IPS DF 4.7 (cell line): ENCODE data around the gene CCDC51.
A peak's percentile ranks its signal among the peaks of the same experiment; 100 is the strongest.

Experiments
- DNase-seq: peaks from one replicate; pipeline ENCODE4 v3.0.0-alpha.2; 2013; ENCODE audit warnings: low spot score; ENCODE audit errors: extremely low read depth

The CCDC51 gene

DNA sequence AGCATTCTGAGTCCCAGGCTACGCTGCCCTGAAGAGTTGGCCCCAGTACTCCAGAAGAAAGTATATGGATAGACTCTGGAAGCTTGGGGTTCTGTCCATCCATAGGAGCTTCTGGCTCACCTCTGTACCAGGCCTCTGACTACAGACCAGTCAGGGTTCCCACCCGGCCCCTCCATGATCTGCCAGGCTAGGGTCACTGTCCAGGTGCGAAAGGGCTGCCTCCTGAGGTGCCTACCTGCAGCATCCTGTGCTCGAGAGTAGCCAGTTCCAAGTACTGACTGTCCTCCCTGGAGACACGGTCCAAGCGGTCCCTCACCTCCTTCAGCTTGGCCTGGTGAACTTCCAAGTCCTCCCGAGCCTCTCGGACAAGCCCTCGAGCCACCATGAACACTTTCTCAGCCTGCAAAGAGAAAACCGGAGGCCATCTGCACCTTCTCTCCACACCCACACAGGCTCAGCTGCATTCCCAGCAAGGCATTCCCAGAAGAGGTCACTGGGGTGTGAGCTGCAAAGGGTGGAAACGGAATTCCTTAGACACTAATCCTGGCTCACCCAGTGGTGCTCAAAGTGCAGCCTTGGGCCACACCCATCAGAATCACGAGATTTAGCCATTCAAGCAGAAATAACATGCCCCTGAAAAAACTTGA is 6.3 kb downstream of the CCDC51 start:
- DNase-seq = no peak

DNA sequence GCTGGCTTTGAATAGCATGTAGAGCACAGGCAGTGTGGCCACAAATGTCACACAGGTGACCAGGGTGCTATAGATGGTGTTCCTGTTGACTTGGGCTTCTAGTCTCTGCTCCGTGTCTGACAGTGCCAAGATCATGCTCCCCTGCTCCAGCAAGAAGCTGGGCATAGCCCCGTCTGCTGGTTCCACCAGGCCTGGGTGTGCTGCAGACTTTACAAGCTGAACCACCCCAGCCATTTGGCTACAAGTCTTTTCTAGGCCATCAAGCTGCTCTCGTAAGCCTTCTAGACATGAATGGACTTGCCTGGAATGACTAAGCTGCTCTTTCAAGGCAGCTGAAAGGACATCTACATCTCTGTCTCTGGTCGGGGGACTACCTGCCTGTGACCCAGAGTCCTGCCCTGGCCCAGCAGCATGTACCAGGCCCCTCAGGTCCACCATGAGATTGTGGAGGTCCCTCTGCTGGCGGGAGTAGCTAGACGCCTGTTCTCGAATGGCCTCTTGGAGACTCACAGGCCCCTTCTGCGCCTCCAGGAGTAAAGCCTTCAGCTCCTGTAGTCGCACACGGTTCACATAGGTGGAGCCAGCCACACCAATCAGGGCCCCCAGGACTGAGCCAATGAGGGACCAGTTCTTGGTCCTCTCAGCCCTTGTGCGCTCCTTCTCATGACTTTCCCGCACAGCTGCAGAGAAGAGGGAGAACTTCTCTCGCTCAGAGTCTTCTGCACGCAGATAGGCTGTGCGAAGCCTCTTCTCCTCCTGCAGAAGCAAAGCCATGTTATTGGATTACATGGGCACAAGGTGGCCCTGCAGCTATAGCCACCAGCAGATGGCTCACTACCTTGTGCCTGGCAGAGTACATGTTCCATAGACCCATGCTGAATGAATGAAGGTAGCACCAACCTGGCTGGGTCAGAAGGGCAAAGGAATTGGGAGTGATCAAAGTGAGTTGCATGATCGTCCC is 7.2 kb downstream of the CCDC51 start:
- DNase-seq = no peak

DNA sequence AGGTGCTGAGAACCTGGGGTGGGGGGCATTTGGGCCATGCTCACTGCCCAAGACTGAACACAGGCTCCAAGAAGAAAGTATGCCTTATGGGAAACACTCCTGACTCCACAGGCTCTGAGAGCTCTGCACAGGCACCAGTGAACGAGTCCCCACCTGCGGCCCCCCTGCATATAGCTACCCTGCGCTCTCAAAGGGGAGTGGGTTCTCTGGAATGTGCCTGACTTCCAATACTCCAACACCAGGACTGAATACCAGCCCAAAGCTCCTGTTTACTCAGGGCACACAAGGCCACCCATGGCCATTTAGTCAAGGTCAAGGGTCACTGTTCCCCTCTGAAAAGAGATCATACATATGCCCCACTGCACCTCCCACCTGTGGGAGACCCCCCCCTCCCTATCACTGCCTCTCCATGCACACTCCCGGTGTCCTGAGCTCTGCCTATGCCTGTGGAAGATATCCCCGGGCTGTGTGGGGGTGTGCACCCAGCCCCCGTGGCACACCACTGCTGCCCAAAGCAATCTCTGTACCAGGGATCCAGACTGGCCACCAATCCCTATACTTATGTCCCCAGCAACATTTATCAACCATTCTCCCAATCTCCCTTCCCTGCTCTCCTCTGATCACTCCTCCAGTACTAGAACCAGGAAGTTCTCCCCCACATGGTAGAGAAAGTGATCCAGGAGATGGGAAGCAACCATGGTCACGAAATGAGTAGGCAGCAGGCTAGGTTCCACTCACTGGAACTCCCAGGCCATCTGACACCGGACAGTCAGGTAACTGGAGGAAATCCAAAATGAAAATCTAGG is 8.5 kb downstream of the CCDC51 start:
- DNase-seq = no peak

DNA sequence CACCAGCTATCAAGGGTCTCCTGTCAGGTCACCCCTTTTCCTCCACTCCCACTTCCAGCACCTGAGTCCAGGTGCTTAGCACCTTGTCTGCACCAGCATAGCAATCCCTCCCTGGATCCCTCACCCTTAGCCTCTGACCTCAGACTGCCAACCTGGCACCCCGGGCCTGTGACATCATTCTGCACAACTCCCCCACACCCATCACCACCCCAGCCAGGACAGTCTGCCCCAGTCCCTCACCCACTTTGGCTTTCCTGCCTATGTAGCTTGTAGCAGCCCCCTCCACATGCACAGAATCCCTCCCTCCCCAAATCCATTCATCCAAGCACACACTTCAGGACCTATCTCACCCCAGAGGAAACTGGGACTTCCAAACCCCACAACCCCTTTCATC is 9.2 kb downstream of the CCDC51 start:
- no peak for DNase-seq

DNA sequence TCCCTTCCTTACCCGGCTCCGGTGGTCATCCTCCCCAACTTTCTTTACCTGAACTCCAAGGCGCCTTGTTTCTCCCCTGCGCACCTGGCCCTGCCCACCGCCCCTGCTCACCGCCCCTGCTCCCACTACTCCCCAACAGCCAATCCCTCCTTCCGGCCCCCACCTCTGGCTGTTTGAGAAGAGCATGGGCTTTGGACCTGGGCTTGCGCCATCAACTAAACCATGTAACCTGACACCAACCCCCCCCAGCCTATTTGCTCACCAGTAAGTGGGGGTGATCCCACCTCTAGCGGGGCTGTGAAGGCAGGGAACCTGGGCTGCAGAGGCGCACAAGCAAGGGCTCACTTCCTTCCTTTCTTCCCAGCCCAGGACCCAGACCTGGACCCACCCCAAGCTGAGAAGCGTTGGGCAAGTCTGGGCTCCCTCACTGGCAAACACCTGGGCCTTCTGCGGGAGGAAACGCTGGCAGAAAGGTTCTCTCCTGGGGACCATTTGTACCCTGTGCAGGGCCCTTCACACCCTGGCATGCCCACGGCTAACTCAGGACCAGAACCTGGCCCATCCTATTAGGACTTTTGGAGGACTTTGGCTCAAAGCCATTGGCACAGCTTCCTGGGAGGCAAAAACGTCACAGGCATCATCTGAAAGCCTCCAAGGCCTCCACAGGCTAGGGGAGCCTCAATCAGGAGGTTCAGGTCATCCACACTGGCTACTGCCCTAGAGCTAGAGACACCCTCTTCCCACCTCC is 9.8 kb downstream of the CCDC51 start, which contains the start of gene PLXNB1:
PLXNB1 (minus strand) TSS at position 127 of the 748 bp plus-strand sequence. CDS start 5,475 bp downstream, outside the sequence.
- DNase-seq = peak; percentile 83

DNA sequence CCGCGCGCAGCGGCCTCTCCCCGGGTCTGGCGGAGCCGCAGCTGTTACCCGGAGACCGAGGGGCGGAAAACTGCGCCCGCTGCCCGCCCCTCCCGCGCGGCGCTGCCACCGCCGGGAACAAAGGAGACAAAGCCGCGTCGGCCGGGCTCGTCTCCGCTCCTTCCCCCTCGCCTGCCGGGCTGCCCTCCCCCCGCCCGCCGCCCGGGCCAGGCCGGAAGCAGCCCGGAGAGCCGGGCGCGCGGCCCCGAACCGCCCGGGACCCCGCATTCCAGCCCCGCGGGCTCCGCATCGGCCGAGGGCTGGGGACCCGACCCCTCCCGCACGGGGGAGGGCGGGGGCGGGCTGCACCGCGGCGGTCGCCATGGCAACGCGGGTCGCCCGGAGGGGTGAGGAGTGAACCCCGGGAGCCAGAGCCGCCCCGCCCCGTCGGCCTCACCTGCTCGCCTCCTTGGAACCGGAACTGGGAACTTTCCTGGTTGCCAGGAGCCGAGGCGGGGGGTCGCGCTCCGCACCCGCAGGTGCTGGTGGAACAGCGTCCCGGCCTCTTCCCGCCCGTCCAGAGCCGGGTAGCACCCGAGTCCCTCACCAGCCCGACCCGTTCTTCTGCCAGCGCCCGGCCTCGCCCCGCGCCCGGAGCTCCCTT is 10.5 kb downstream of the CCDC51 start:
- DNase-seq = no peak

DNA sequence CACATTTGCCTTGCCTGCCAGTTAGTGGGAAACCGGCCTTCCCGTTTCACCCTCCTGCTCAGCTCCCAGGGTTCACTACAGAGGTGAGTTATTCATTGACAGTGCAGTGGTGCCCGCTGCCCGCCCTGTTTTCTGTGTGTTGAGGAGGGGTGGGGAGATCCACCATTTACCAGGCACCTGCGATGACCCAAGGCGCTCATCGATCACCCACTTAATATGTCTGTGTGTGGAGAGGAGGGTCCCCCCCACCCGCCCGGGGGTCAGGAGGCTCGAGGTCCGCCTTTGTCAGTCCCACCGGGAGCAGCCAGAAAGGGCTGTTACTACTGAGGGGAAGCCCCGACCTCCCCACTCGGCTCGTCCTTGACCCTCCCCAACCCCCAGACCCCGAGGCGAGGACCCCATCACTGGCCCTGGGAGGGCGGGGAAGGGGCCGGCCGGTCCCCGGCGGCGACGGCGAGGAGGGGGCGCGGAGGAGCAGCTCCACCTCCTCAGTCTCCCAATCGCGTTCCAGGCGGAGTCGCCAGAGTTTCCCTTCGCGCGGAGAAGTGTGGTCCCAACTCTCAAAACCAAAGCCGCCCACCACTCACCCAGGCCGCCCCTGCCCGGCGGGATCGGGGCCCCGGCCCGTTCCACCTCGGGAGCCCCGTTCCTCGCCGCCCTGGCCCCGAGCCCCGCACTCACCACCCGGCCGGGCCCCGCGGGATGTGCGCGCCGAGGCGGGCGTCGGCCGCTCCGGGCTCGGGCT is 11.2 kb downstream of the CCDC51 start:
- no peak for DNase-seq

DNA sequence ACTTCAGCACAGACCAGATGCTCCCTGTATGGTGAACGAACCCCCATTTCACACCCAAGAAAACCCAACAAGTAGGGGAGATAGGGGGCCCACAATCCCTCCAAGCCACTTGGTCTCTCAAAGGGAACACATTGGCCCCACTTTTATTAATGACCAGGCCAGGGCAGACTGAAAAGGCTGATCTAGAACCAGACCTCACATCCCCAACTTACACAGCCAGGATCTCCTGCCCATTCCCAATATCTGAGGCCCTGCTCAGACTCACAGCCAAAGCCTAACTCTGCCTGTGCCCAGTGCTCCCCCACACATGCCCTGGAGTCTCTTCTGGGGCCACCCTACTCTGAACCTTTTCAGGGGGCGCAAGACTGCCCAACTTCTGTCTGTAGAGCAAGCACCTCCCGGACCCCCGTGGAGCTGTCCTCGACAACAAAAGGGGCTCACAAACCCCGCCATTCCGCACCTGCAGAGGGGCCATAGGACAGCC is 11.8 kb downstream of the CCDC51 start:
- no peak for DNase-seq

DNA sequence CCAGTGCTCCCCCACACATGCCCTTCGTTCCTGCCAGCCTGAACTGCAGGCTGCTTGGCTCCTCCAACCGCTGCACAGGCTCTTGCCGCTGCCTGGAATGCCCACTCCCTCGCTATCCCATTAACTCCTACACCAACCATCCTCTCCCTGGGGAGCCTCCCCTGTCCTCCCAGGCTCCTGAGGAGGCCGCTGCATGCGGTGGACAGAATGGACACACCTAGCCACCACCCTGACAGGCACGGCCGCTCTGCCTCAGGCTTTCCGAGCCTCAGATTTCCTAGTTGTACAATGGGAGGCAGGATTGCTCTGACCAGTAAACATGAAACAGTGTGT is 12.3 kb downstream of the CCDC51 start:
- no peak for DNase-seq

DNA sequence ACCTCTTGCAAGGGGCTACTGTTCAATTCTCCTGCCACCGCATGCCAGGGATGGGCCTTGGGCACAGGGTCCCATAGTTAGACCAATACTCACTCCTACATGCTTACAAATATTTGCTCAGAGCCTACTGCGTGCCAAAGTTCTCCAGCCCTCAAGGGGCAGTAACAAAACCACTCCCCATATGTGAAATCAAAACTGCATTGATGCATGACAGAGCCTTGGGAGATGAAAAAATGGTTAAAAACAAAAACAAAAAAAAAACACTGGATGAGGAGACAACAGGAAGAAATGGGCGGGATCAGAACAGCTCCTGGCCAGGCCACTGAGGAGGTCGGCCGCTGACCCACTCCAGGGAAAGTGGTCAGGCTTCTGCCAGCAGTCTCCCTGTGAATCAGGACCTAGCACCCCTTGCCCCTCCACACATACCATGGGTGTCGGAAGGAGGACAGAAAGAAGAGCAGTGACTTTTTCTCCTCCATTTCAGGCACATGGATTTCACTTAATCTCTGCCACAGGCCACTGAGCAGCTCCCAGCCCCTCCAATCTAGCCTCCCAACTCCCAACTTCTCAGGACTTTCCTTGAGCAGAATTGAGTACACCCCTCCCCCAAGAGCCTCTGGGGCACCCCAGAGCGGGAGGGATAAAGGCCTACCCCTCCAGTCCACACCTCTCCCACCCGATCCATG is 12.8 kb downstream of the CCDC51 start:
- DNase-seq = no peak

DNA sequence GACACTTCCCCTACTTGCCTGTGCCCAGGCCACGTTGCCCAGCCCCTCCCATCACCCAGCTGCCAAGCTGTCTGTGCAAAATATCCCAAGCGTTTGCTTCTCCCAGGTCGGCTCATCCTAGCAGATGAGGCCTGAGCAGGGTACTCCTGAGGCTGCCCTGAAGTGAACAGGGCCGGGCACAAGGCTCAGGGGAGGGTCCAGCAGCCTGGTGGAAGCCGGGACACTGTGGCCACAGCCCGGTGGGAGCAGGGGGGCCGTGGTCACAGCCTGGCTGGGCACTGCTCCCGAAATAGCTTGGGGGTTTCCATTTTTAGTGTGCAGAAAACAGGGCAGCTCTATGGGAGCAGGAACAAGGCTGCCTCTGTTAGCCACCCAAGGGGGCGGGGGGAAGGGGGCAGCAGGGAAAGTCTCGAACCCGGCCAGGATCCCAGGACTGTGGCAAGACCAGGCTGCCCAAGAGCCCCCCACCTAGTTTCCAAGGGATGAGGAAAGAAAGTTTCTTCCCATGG is 13.5 kb downstream of the CCDC51 start:
- no peak for DNase-seq

DNA sequence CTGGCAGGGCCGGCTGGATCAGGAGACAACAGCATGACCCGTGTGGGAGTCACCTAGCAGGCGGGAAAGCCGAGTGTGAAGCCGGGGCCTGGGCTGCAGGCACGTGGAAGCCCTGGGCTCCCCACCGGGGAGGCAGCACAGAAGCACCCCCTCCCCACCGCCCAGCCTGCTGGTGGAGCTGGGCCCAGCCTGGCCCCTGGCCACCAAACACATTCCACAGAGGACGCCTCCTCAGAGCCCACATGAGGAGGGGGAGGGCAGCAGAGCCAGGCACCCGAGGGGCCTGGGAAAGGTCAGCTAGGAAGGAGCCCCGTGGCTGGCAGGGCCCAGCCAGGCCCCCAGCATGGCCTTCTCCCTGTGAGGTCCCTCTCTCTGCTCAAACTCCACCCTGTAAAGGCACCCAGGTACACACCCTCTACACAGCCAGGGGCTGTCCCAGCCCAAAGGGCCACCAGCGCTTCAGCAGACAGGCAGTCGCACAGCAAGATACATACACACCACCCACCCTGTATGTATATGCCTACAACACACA is 14.6 kb downstream of the CCDC51 start:
- no peak for DNase-seq

DNA sequence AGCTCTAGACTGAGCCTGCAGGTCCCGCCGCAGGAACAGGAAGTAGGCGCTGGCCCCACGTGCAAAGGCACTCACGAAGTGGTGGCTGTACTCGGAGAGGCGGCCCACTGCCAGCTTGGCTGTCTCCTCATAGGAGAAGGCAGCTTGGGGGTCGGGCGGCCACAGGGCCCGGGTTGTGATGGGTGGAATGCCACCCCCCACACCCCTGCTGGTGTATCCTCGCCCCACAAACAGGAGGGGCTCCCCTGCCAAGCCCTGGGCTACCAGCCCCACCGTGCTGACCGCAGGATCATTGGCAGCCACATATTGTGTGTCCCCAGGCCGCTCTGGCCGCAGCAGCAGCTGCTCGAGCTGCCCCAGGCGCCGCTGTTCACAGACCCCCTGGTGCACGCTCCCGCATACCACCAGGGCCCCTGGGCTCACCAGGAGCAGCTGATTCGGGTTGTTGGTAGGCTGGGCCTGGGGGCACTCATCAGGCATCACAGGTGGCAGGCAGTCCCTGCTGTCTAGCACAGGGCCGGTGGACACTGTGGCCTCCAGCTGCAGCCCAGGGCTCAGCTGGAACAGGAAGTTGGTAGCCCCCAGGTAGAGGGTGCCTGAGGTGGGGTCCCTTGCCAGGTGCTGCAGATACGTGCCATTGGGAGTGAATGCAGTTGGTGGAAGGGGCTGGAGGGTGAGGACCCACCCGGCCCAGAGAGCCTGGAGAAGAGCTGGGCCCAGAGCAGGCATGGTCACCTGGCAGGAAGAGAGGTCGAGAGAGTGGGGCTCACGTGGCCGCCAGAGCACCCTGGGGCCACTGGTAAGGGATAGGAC is 15.8 kb downstream of the CCDC51 start:
- no peak for DNase-seq

DNA sequence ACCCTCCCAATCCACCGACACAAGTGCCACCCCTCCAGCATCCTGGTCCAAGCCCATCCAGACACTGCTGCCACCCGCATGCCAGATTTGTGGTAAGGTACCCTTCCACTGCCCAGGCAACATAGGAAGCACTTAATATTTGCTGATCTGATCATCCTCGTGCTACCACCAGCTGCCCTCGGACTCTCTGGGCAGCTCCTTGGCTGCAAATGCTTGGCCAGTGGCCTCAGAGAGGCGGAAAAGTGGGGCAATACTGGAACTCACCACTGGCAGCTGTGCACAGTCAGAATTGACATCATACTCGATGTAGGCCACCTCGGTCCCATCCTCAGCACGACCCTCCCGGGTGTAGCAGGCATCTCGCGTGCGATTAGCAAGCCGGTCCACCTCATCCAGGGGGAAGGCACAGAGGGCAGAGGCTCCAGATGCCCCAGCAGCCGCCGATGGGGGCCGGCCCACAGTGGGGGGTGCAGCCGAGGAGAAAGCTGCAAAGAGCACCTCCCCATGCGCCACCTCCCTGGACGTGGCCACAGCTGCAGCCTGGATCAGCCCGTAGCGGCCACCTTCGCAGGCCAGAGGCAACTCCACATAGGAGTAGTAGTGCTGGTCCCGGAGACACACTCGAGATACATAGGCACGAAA is 16.6 kb downstream of the CCDC51 start:
- no peak for DNase-seq

DNA sequence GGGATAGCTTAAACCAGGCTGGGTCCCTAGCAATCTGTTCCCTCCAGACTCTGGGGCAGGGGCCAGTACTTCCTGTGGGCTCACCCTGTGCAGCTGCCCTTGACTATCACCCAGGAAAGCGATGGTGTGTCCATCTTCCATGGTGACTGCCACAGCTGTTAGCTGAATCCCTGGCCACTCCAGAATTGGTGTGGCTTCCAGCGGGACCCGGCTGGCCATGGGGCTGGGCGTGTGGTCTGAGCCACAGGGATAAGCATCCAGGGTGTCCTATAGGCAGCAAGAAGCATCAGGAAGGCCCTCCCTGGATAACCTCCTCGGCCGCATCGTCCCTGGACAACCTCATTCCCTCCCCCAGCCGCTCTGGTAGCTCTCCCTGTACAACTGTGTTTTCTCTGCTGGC is 17.2 kb downstream of the CCDC51 start:
- no peak for DNase-seq

DNA sequence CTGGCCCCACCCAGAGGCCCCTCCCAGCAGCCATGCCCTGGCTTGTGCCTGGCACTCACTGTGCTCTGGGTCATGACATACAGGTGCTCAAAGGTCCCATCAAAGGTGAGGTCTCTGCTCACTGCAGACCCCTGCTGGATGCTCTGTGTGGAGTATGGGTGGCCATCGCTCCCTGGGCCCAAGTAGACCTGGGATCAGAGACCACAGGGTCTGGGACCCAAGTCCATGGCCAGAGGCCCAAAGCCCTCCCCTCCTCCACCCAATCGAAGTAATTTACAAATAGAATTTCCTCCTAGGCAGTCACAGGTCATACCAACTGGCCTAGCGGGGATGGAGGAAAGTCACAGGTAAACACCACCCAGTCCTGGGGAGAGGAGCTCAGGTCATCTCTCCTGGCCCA is 17.6 kb downstream of the CCDC51 start:
- DNase-seq = no peak

DNA sequence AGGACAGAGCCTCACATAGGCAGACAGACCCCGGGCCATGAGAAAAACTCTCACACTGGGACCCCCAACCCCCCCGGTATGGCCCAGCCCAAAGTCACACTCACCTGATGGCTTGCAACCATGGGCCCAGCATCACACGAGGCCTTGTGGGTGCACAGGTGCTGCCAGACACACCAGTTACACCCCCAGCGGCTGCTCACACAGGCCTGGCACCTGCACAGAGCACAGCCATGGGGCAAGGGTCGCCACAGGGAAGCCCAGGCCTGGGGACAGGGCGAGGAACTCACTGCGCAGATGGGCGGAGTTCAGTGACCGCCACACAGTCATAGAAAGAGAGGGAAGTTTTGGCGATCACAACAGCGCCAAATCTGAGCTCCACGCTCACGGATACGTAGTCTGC is 19.4 kb downstream of the CCDC51 start:
- DNase-seq = no peak
